Mucosa of descending colon (tissue), 3 donors: ENCODE results near the gene TDRD12. TPM values are rescaled to one million over a fixed set of nuclear protein-coding genes. Genes with fewer than 3 reads are reported as not detected.
A peak's percentile ranks its signal among the peaks of the same experiment; 100 is the strongest.
"Not testable (repeated sequence)": the region's sequence is repeated elsewhere in the genome, so short reads cannot be mapped to it uniquely, and the experiment has no call there.

Experiments used
- ATAC-seq: fragments of 200-7000 bp; cut with Tn5 transposase; one replicate; pipeline ENCODE4 v1.9.1; 2020; ENCODE audit warnings: mild to moderate bottlenecking, moderate library complexity
- DNase-seq, 3 donors: peaks; one replicate each; pipeline ENCODE4 v3.0.0-alpha.2; 2020
- H3K36me3 ChIP-seq: fragments of 200-600 bp; one replicate; pipeline ENCODE4 v1.8.0; 2021; ENCODE audit warnings: low read depth, mild to moderate bottlenecking
- H3K4me1 ChIP-seq: fragments of 200-600 bp; one replicate; pipeline ENCODE4 v1.8.0; 2021; ENCODE audit warnings: low read depth, mild to moderate bottlenecking
- H3K4me3 ChIP-seq: fragments of 200-600 bp; one replicate; pipeline ENCODE4 v1.8.0; 2021; ENCODE audit warnings: mild to moderate bottlenecking
- H3K9me3 ChIP-seq: fragments of 200-600 bp; one replicate; pipeline ENCODE4 v1.8.0; 2021; ENCODE audit warnings: mild to moderate bottlenecking
- CTCF ChIP-seq: fragments of 200-600 bp; IDR thresholded peaks from one replicate; pipeline ENCODE4 v1.8.0; 2022; ENCODE audit warnings: antibody characterized with exemption, mild to moderate bottlenecking
- intact Hi-C, 2 donors: fragments of 100-400 bp; cut with DNase I in 1 of 2; cut with micrococcal nuclease in 1 of 2; formaldehyde crosslinking; loops; one replicate each; pipeline versions ENCODE4 v1.11.0 to v1.11.1; 2022; cut with DNase I, micrococcal nuclease
- total RNA-seq, 3 donors: library from RNA; stranded (reverse); fragmentation: NEBNext Ultra II Directional in 2 of 3; extraction: Animal tissue kit (Norgen Biotek cat#: 25700) in 2 of 3; gene quantifications; one replicate each; pipeline versions ENCODE4 v1.2.1 to v1.2.4, GENCODE V29; 2021 to 2023
- donor health status: DM: no; HTN: no; CAD: no; lungs with moderate emphysema.
- donor health status: DM: no; HTN: no; CAD: no.
- donor health status: DM: no; HTN: yes; CAD: no.

TDRD12 gene
- total RNA-seq, 3 donors from 2014 or later, result 0.31 to 0.47 TPM; not detected in 1

GRCh38 chr19:32691291-32691951 is 28.1 kb upstream of the TDRD12 start, which contains the start of gene NUDT19:
TSS of gene NUDT19 (plus strand) at chr19:32691821. CDS start at chr19:32691961, 140 bp downstream.
- DNase-seq (peak; percentile 90 to 93 (median 92)), ATAC-seq (peak; percentile 96)
- intact Hi-C loops, result no loop called here
- TF ChIP-seq CTCF, result no peak
- peak within 1 kb of the TSS; percentile 65 for H3K4me3 ChIP-seq
- no peaks in the 10 kb centered on the region for H3K9me3 ChIP-seq
- no peaks in the 10 kb centered on the region for H3K36me3 ChIP-seq
- peaks cover 40% of the 10 kb centered on the region for H3K4me1 ChIP-seq

- no peak for TF ChIP-seq CTCF
- ATAC-seq, result peak; percentile 82
- DNase-seq, result peak; percentile 58 to 86 (median 81)
- peaks cover 40% of the 10 kb centered on the region for H3K4me1 ChIP-seq
- no peaks in the 10 kb centered on the region for H3K36me3 ChIP-seq
- peak overlapping the region; percentile 65 for H3K4me3 ChIP-seq
- H3K9me3 ChIP-seq, result no peaks in the 10 kb centered on the region
- intact Hi-C loops, result no loop called here
Measured at GRCh38 chr19:32691952-32692726, 27.4 kb upstream of the TDRD12 start.

- H3K9me3 ChIP-seq, result no peaks in the 10 kb centered on the region
- DNase-seq (no peak), ATAC-seq (peak; percentile 14)
- peak overlapping the region; percentile 65 for H3K4me3 ChIP-seq
- TF ChIP-seq CTCF, result no peak
- no peaks in the 10 kb centered on the region for H3K36me3 ChIP-seq
- peaks cover 40% of the 10 kb centered on the region for H3K4me1 ChIP-seq
- intact Hi-C loops, result no loop called here
Measured at GRCh38 chr19:32692727-32693061, 26.9 kb upstream of the TDRD12 start.

- H3K4me1 ChIP-seq, result peaks cover 40% of the 10 kb centered on the region
- H3K9me3 ChIP-seq, ATAC-seq, H3K4me3 ChIP-seq, H3K36me3 ChIP-seq, intact Hi-C loops: not testable (repeated sequence)
- DNase-seq, result peak in 1 of 3 donors; percentile 35
Measured at GRCh38 chr19:32693151-32694108, 26.1 kb upstream of the TDRD12 start.

- H3K4me3 ChIP-seq, ATAC-seq, DNase-seq, H3K36me3 ChIP-seq, H3K9me3 ChIP-seq, intact Hi-C loops: not testable (repeated sequence)
- peaks cover 40% of the 10 kb centered on the region for H3K4me1 ChIP-seq
Measured at GRCh38 chr19:32694316-32694715, 25.3 kb upstream of the TDRD12 start.

- H3K9me3 ChIP-seq, H3K36me3 ChIP-seq, intact Hi-C loops, ATAC-seq, H3K4me3 ChIP-seq, DNase-seq: not testable (repeated sequence)
- peaks cover 40% of the 10 kb centered on the region for H3K4me1 ChIP-seq
Measured at GRCh38 chr19:32694851-32695250, 24.7 kb upstream of the TDRD12 start.

GRCh38 chr19:32695506-32695905 is 24.1 kb upstream of the TDRD12 start:
- intact Hi-C loops, H3K36me3 ChIP-seq, H3K9me3 ChIP-seq, ATAC-seq, DNase-seq, H3K4me3 ChIP-seq: not testable (repeated sequence)
- H3K4me1 ChIP-seq, result peaks cover 39% of the 10 kb centered on the region

GRCh38 chr19:32696771-32697170 is 22.8 kb upstream of the TDRD12 start:
- DNase-seq, H3K36me3 ChIP-seq, H3K9me3 ChIP-seq, H3K4me3 ChIP-seq, ATAC-seq, intact Hi-C loops: not testable (repeated sequence)
- peaks cover 29% of the 10 kb centered on the region for H3K4me1 ChIP-seq

GRCh38 chr19:32700129-32700528 is 19.4 kb upstream of the TDRD12 start:
- H3K36me3 ChIP-seq, ATAC-seq, intact Hi-C loops: not testable (repeated sequence)

More at GRCh38 chr19:32700129-32700528, 19.4 kb upstream of the TDRD12 start:
- peaks cover 13% of the 10 kb centered on the region for H3K4me1 ChIP-seq
- H3K4me3 ChIP-seq, DNase-seq: not testable (repeated sequence)
- peaks cover 15% of the 10 kb centered on the region for H3K9me3 ChIP-seq
